Parathyroid adenoma (tissue), 2 donors: Measurements from ENCODE around the gene ACSM2B.
"Not testable (repeated sequence)": the region's sequence is repeated elsewhere in the genome, so short reads cannot be mapped to it uniquely, and the experiment has no call there.

ENCODE experiments used
- H2AFZ ChIP-seq: fragments of 300-600 bp; sonication (generic); one replicate; pipeline ENCODE4 v1.7.0; 2017; ENCODE audit warnings: antibody characterized with exemption, mild to moderate bottlenecking
- H3K27ac ChIP-seq: fragments of 300-600 bp; sonication (generic); one replicate; pipeline ENCODE4 v1.7.0; 2017
- H3K27me3 ChIP-seq: fragments of 300-600 bp; sonication (generic); one replicate; pipeline ENCODE4 v1.7.0; 2017; ENCODE audit warnings: low read length; ENCODE audit not compliant: control insufficient read depth, insufficient read depth
- H3K36me3 ChIP-seq: fragments of 300-600 bp; sonication (generic); one replicate; pipeline ENCODE4 v1.7.0; 2017; ENCODE audit warnings: low read length; ENCODE audit not compliant: control insufficient read depth, insufficient read depth
- H3K4me1 ChIP-seq: fragments of 300-600 bp; sonication (generic); one replicate; pipeline ENCODE4 v1.7.0; 2017; ENCODE audit warnings: control low read depth
- H3K4me2 ChIP-seq: fragments of 300-600 bp; sonication (generic); one replicate; pipeline ENCODE4 v1.7.0; 2017; ENCODE audit warnings: low read length
- H3K4me3 ChIP-seq: fragments of 300-600 bp; sonication (generic); one replicate; pipeline ENCODE4 v1.7.0; 2017; ENCODE audit warnings: low read depth, low read length
- H3K79me2 ChIP-seq: fragments of 300-600 bp; sonication (generic); one replicate; pipeline ENCODE4 v1.7.0; 2017; ENCODE audit warnings: control low read depth
- H3K9ac ChIP-seq: fragments of 300-600 bp; sonication (generic); one replicate; pipeline ENCODE4 v1.7.0; 2017; ENCODE audit warnings: mild to moderate bottlenecking
- H3K9me3 ChIP-seq: fragments of 300-600 bp; sonication (generic); one replicate; pipeline ENCODE4 v1.7.0; 2017; ENCODE audit warnings: low read length; ENCODE audit not compliant: control insufficient read depth
- CTCF ChIP-seq: fragments of 300-600 bp; sonication (generic); IDR thresholded peaks from one replicate; pipeline ENCODE4 v1.7.0; 2017; ENCODE audit warnings: antibody characterized with exemption, mild to moderate bottlenecking
- donor health status: primary hyperparathyroidism.

Gene ACSM2B

GRCh38 chr16:20576145-20576544 lies at the start of gene ACSM2B:
TSS of gene ACSM2B (minus strand) at chr16:20576367. CDS start at chr16:20564845, 11,522 bp downstream.
- H2AFZ ChIP-seq, H3K27me3 ChIP-seq: not testable (repeated sequence)

GRCh38 chr16:20624882-20625807 lies 49.0 kb upstream of the ACSM2B start:
- Histone ChIP-seq H3K9ac (no peak overlapping the region), H3K4me2 (no peak overlapping the region), H3K27ac (no peak overlapping the region), H3K9me3 (no peaks in the 10 kb centered on the region), H2AFZ (no peak overlapping the region), H3K36me3 (no peaks in the 10 kb centered on the region), H3K4me3 (no peak overlapping the region), H3K4me1 (no peaks in the 10 kb centered on the region), H3K27me3 (no peaks in the 10 kb centered on the region), H3K79me2 (no peaks in the 10 kb centered on the region)
- TF ChIP-seq CTCF = no peak

More at GRCh38 chr16:20576145-20576544, at the start of gene ACSM2B:
- not testable (repeated sequence) for H3K9me3 ChIP-seq, H3K27ac ChIP-seq, H3K4me1 ChIP-seq, H3K4me2 ChIP-seq, H3K4me3 ChIP-seq, H3K36me3 ChIP-seq, H3K79me2 ChIP-seq, H3K9ac ChIP-seq

GRCh38 chr16:20624205-20624604 lies 48.0 kb upstream of the ACSM2B start:
- Histone ChIP-seq H2AFZ (no peak overlapping the region), H3K36me3 (no peaks in the 10 kb centered on the region), H3K4me1 (no peaks in the 10 kb centered on the region), H3K79me2 (no peaks in the 10 kb centered on the region), H3K9me3 (no peaks in the 10 kb centered on the region), H3K4me2 (no peak overlapping the region), H3K27ac (no peak overlapping the region), H3K9ac (no peak overlapping the region), H3K27me3 (no peaks in the 10 kb centered on the region), H3K4me3 (no peak overlapping the region)
- TF ChIP-seq CTCF = no peak

GRCh38 chr16:20622498-20622870 lies 46.3 kb upstream of the ACSM2B start:
- no peak overlapping the region for H3K4me2 ChIP-seq
- no peak overlapping the region for H2AFZ ChIP-seq
- no peaks in the 10 kb centered on the region for H3K79me2 ChIP-seq
- H3K27ac ChIP-seq = no peak overlapping the region
- no peak overlapping the region for H3K4me3 ChIP-seq
- TF ChIP-seq CTCF = no peak
- H3K36me3 ChIP-seq = no peaks in the 10 kb centered on the region
- no peaks in the 10 kb centered on the region for H3K27me3 ChIP-seq
- H3K9me3 ChIP-seq = no peaks in the 10 kb centered on the region
- no peaks in the 10 kb centered on the region for H3K4me1 ChIP-seq
- H3K9ac ChIP-seq = no peak overlapping the region

GRCh38 chr16:20621406-20621805 lies 45.2 kb upstream of the ACSM2B start:
- no peak overlapping the region for H3K9ac ChIP-seq
- no peak overlapping the region for H2AFZ ChIP-seq
- H3K36me3 ChIP-seq = no peaks in the 10 kb centered on the region
- H3K4me3 ChIP-seq = no peak overlapping the region
- no peaks in the 10 kb centered on the region for H3K79me2 ChIP-seq
- H3K4me2 ChIP-seq = no peak overlapping the region
- no peaks in the 10 kb centered on the region for H3K27me3 ChIP-seq
- H3K27ac ChIP-seq = no peak overlapping the region
- H3K9me3 ChIP-seq = no peaks in the 10 kb centered on the region
- TF ChIP-seq CTCF = no peak
- no peaks in the 10 kb centered on the region for H3K4me1 ChIP-seq
